DND-41 (cell line): ENCODE data around the gene LYRM4.

ENCODE experiments used
- ATAC-seq: fragments of 200-7000 bp; cut with Tn5 transposase; 3 replicates; pipeline ENCODE4 v1.9.1; 2021; ENCODE audit warnings: low read depth; ENCODE audit not compliant: insufficient read depth
- DNase-seq: peaks from one replicate; pipeline ENCODE4 v3.0.0-alpha.2; 2020
- H2AFZ ChIP-seq: 2 replicates; pipeline ENCODE4 v1.6.0; 2012; ENCODE audit warnings: low read depth, low read length
- H3K27ac ChIP-seq: 2 replicates; pipeline ENCODE4 v1.5.1; 2012; ENCODE audit warnings: low read length, inconsistent platforms
- H3K27me3 ChIP-seq: fragments of 200-600 bp; sonication (generic); 2 replicates; pipeline ENCODE4 v1.6.0; 2012; ENCODE audit warnings: low read length, mild to moderate bottlenecking, inconsistent platforms; ENCODE audit not compliant: insufficient read depth, poor library complexity
- H3K36me3 ChIP-seq: 2 replicates; pipeline ENCODE4 v1.5.1; 2012; ENCODE audit warnings: low read length, inconsistent platforms; ENCODE audit not compliant: insufficient read depth
- H3K4me1 ChIP-seq: 2 replicates; pipeline ENCODE4 v1.5.1; 2012; ENCODE audit warnings: mild to moderate bottlenecking, low read length; ENCODE audit not compliant: insufficient read depth
- H3K4me2 ChIP-seq: 2 replicates; pipeline ENCODE4 v1.6.0; 2012; ENCODE audit warnings: mild to moderate bottlenecking, moderate library complexity, low read length, inconsistent platforms; ENCODE audit not compliant: insufficient read depth
- H3K4me3 ChIP-seq, 2 experiments: fragments of 200-600 bp in 1 of 2; shearing (Covaris generic) in 1 of 2; 2 replicates each; pipeline ENCODE4 v1.5.1; 2012 to 2016; ENCODE audit warnings: inconsistent platforms in 2 of 2, low read length in 2 of 2, mild to moderate bottlenecking in 2 of 2, low read depth in 1 of 2, moderate library complexity in 1 of 2
- H3K79me2 ChIP-seq: 2 replicates; pipeline ENCODE4 v1.6.0; 2012; ENCODE audit warnings: low read length, inconsistent platforms; ENCODE audit not compliant: insufficient read depth
- H3K9ac ChIP-seq: 2 replicates; pipeline ENCODE4 v1.6.0; 2012; ENCODE audit warnings: low read depth, mild to moderate bottlenecking, inconsistent platforms, low read length, moderate library complexity
- H3K9me3 ChIP-seq: 2 replicates; pipeline ENCODE4 v1.5.1; 2012; ENCODE audit warnings: low read length, moderate library complexity, mild to moderate bottlenecking, inconsistent platforms; ENCODE audit not compliant: insufficient read depth, severe bottlenecking
- H4K20me1 ChIP-seq: 2 replicates; pipeline ENCODE4 v1.6.0; 2012; ENCODE audit warnings: low read length; ENCODE audit not compliant: insufficient read depth
- EZH2 ChIP-seq: IDR thresholded peaks from 3 replicates; pipeline ENCODE4 v1.6.1; 2012; ENCODE audit warnings: borderline replicate concordance, low read depth, mild to moderate bottlenecking, moderate library complexity, low read length, inconsistent platforms; ENCODE audit not compliant: severe bottlenecking
- TF ChIP-seq, protein P1 (sequence below): IDR thresholded peaks from 2 replicates; pipeline ENCODE4 v1.5.1; 2012; ENCODE audit warnings: borderline replicate concordance, low read length, moderate library complexity, mild to moderate bottlenecking; ENCODE audit not compliant: poor library complexity, severe bottlenecking; ENCODE audit errors: extremely low read depth

The LYRM4 gene

DNA sequence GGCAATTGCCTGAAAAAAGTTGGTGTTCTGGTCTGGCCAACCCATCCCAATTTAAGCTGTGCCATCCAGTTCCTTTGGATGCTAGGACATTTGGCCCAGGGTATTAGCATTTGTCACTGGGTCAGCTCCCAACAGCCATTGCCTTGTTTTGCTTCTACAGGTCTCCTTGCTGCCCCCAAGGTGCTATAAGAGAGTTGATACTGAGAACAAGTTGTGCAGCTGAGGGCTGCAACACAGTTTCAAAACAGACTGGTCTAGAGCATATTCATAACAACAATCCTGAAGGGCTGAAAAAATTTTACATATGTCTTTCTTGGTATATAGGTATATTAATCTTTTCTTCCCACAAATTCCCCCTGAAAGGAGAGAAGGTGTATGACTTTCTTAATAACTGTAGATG, 61.0 kb downstream of the LYRM4 start:
- no peak for DNase-seq
- Histone ChIP-seq H3K27ac (no peak overlapping the region), H3K4me3 (no peak overlapping the region), H3K9ac (no peak overlapping the region), H3K79me2 (no peaks in the 10 kb centered on the region; the same call in 1 of the 2 replicates), H3K4me2 (no peak overlapping the region), H4K20me1 (peaks cover 9% of the 10 kb centered on the region; the same call in 1 of the 2 replicates), H3K9me3 (no peaks in the 10 kb centered on the region), H3K36me3 (peaks cover 4% of the 10 kb centered on the region; the same call in 1 of the 2 replicates), H3K4me1 (no peaks in the 10 kb centered on the region), H2AFZ (no peak overlapping the region), H3K27me3 (no peaks in the 10 kb centered on the region)
- ATAC-seq: no peak
- no peak for TF ChIP-seq EZH2
- TF ChIP-seq, protein P1, sequence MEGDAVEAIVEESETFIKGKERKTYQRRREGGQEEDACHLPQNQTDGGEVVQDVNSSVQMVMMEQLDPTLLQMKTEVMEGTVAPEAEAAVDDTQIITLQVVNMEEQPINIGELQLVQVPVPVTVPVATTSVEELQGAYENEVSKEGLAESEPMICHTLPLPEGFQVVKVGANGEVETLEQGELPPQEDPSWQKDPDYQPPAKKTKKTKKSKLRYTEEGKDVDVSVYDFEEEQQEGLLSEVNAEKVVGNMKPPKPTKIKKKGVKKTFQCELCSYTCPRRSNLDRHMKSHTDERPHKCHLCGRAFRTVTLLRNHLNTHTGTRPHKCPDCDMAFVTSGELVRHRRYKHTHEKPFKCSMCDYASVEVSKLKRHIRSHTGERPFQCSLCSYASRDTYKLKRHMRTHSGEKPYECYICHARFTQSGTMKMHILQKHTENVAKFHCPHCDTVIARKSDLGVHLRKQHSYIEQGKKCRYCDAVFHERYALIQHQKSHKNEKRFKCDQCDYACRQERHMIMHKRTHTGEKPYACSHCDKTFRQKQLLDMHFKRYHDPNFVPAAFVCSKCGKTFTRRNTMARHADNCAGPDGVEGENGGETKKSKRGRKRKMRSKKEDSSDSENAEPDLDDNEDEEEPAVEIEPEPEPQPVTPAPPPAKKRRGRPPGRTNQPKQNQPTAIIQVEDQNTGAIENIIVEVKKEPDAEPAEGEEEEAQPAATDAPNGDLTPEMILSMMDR: no peak

DNA sequence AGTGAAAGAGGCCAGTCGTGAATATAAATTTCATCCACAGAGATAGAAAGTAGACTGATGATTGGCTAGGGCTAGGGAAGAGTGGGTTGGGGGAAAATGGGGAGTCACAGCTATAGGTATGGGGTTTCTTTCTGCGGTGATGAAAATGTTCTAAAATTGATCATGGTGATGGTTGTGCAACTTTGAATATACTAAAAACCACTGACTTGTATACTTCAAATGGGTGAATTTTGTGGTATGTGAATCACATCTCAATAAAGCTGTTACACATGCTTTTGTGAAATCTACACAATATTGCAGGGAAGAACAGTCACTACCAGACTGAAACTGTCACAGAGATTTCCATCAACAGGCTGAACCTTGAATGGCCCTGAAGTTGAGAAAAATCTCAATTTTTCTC, 61.5 kb downstream of the LYRM4 start:
- no peaks in the 10 kb centered on the region; the same call in 1 of the 2 replicates for H3K79me2 ChIP-seq
- peaks cover 10% of the 10 kb centered on the region; the same call in 1 of the 2 replicates for H4K20me1 ChIP-seq
- H3K9ac ChIP-seq: no peak overlapping the region
- H3K4me3 ChIP-seq: no peak overlapping the region
- no peak for TF ChIP-seq EZH2
- TF ChIP-seq, protein P1: no peak
- peaks cover 4% of the 10 kb centered on the region; the same call in 1 of the 2 replicates for H3K36me3 ChIP-seq
- ATAC-seq (no peak), DNase-seq (no peak)
- no peaks in the 10 kb centered on the region for H3K27me3 ChIP-seq
- H3K4me2 ChIP-seq: no peak overlapping the region
- H2AFZ ChIP-seq: no peak overlapping the region
- H3K27ac ChIP-seq: no peak overlapping the region
- H3K4me1 ChIP-seq: no peaks in the 10 kb centered on the region
- H3K9me3 ChIP-seq: no peaks in the 10 kb centered on the region

DNA sequence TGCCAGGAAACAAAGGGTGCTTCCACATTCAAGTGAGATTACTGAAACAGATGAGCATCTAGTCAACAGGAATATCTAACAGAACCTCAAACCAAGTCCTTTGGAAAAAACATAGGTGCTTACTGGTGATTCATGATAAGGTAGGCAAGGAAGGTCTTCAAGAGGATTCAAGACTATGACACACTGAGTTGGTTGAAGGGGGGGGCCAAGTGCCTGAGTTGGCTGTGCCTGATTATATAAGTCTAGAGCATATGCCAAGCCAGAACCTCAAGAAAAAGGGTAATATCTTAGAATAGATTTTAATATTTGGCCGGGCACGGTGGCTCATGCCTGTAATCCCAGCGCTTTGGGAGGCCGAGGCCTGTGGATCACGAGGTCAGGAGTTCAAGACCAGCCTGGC, 63.7 kb downstream of the LYRM4 start:
- no peak for TF ChIP-seq EZH2
- TF ChIP-seq, protein P1: no peak
- peaks cover 1% of the 10 kb centered on the region; the same call in 1 of the 2 replicates for H3K36me3 ChIP-seq
- H3K27me3 ChIP-seq: no peaks in the 10 kb centered on the region
- peaks cover 14% of the 10 kb centered on the region; the same call in 1 of the 2 replicates for H4K20me1 ChIP-seq
- no peaks in the 10 kb centered on the region; the same call in 1 of the 2 replicates for H3K79me2 ChIP-seq
- no peak overlapping the region for H3K9ac ChIP-seq
- no peak for DNase-seq
- H2AFZ ChIP-seq: no peak overlapping the region
- ATAC-seq: no peak
- H3K4me2 ChIP-seq: no peak overlapping the region
- no peaks in the 10 kb centered on the region for H3K4me1 ChIP-seq
- no peak overlapping the region for H3K4me3 ChIP-seq
- no peaks in the 10 kb centered on the region for H3K9me3 ChIP-seq
- no peak overlapping the region for H3K27ac ChIP-seq
